ENCODE measurements around the gene LMTK2.

Gene LMTK2

DNA sequence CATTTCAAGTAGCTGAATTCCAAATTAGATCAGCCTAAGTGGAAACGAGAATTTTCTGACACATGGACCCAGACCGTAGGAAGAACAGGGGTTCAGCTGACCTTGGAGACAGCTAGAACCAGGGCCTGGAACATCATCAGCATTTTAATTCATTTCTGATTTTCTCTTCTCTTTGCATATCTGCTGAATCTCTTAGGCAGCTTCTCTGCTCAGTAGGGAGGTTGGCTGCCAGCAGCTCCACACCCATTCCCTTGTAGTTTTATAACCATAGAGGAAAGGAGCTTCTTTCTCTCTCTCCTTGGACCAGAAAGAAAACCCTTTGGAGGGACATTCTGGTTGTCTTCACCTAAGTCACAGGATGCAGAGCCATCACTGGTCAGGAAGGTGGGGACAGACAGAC is 36.0 kb downstream of the LMTK2 start:
- Histone ChIP-seq H3K9me3 (replicated peaks; ENCODE audit: low read length) (no peaks in the 10 kb centered on the region), H3K4me1 (ENCODE audit: control insufficient read depth, insufficient read depth, low read length) (no peaks in the 10 kb centered on the region), H3K27me3 (ENCODE audit: control insufficient read depth, insufficient read depth, low read length) (no peaks in the 10 kb centered on the region), H3K36me3 (ENCODE audit: insufficient read depth, low read length) (peaks cover 4% of the 10 kb centered on the region), H3K9ac (ENCODE audit: low read depth, low read length) (no peak overlapping the region), H3K4me2 (ENCODE audit: low read length) (no peak overlapping the region), H3K4me3 (ENCODE audit: low read length) (no peak overlapping the region)

DNA sequence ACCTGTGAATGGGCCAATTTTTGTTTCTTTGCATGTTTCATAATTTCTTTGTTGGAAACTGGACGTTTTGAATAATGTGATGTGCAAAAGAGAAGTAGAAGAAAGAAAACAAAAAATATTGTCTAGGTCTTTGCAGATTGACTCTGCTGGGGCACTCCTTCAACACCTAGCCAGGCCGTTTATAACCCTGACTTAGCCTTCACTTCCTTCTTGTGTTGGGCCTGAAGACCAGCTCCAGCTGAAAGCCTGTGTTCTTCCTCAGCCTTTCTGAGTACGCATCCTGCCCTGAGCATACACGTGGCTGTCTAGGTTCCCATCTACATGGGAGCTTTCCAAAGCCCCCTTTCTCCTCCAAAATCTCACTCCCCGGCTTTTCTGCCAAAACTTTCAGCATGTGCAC is 41.9 kb downstream of the LMTK2 start:
- Histone ChIP-seq H3K4me2 (ENCODE audit: low read length) (no peak overlapping the region), H3K36me3 (ENCODE audit: insufficient read depth, low read length) (no peaks in the 10 kb centered on the region), H3K4me1 (ENCODE audit: control insufficient read depth, insufficient read depth, low read length) (no peaks in the 10 kb centered on the region), H3K9me3 (replicated peaks; ENCODE audit: low read length) (no peaks in the 10 kb centered on the region), H3K9ac (ENCODE audit: low read depth, low read length) (no peak overlapping the region), H3K27me3 (ENCODE audit: control insufficient read depth, insufficient read depth, low read length) (no peaks in the 10 kb centered on the region), H3K4me3 (ENCODE audit: low read length) (no peak overlapping the region)

DNA sequence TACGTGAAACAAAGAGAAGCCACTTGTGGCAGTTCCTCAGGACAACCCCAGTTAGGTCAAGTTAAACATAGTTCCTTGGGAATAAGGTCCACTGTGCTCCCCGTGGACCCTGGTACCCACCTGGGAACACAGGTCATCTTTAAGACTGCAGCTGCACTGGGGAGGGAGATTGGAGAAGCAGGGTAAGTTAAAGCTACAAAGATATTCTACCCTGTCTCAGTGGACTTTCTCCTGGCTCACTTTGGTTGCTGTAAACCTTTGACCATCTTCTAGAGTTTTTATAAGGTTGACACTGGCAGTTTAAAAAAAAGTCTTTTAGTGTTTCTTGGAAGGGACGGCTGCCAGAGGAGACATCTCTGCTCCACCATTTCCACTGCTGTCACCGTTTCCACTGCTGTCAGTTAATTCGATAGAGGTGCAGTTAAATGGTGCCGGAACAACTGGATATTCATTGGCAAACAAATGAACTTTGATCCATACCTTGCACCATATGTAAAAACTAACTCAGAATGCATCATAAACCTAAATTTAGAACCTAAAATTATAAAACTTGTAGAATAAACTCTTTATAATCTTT is 42.5 kb downstream of the LMTK2 start:
- Histone ChIP-seq H3K9ac (ENCODE audit: low read depth, low read length) (no peak overlapping the region), H3K4me3 (ENCODE audit: low read length) (no peak overlapping the region)

DNA sequence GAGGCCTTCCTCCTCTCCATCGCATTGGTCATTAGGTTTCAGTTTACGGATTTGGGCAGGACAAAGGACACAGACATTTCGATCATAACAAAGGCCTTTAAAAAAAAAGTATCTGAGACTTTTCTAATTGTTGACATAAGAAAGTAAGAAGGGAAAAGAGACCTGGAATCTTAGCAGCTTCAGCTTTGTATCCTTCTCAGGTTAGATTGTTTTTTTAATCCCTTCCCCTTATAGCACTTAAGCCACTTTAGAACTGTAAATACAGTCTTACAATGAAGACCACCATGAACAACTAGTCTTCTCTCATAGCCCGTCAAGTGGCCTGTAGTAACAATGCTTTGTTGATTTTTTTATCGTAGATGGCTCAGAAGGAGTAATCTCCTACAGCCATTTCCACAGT is 45.2 kb downstream of the LMTK2 start:
- Histone ChIP-seq H3K9ac (ENCODE audit: low read depth, low read length) (no peak overlapping the region), H3K9me3 (replicated peaks; ENCODE audit: low read length) (no peaks in the 10 kb centered on the region), H3K27me3 (ENCODE audit: control insufficient read depth, insufficient read depth, low read length) (no peaks in the 10 kb centered on the region), H3K4me3 (ENCODE audit: low read length) (no peak overlapping the region), H3K4me2 (ENCODE audit: low read length) (no peak overlapping the region), H3K4me1 (ENCODE audit: control insufficient read depth, insufficient read depth, low read length) (no peaks in the 10 kb centered on the region), H3K36me3 (ENCODE audit: insufficient read depth, low read length) (no peaks in the 10 kb centered on the region)

More for the DNA sequence above, 42.5 kb downstream of the LMTK2 start:
- Histone ChIP-seq H3K9me3 (replicated peaks; ENCODE audit: low read length) (no peaks in the 10 kb centered on the region), H3K4me2 (ENCODE audit: low read length) (no peak overlapping the region), H3K27me3 (ENCODE audit: control insufficient read depth, insufficient read depth, low read length) (no peaks in the 10 kb centered on the region), H3K4me1 (ENCODE audit: control insufficient read depth, insufficient read depth, low read length) (no peaks in the 10 kb centered on the region), H3K36me3 (ENCODE audit: insufficient read depth, low read length) (no peaks in the 10 kb centered on the region)

DNA sequence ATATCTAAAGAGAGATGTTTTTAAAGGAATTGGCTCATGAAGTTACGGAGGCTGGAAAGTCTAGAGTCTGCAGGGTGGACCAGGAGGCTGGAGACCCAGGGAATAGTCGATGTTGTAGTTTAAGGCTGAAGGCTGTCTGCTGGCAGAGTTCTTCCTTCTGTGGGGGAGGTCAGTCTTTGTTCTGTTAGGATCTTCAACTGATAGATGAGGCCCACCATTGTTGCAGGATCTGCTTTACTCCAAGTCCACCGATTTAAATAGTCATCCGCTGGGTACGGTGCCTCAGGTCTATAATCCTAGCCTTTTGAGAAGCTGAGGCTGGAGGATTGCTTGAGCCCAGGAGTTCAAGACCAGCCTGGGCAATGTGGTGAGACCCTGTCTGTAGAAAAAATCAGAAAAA is 50.0 kb downstream of the LMTK2 start:
- Histone ChIP-seq H3K9me3 (replicated peaks; ENCODE audit: low read length) (no peaks in the 10 kb centered on the region), H3K4me1 (ENCODE audit: control insufficient read depth, insufficient read depth, low read length) (no peaks in the 10 kb centered on the region), H3K27me3 (ENCODE audit: control insufficient read depth, insufficient read depth, low read length) (no peaks in the 10 kb centered on the region), H3K9ac (ENCODE audit: low read depth, low read length) (no peak overlapping the region), H3K4me3 (ENCODE audit: low read length) (no peak overlapping the region), H3K36me3 (ENCODE audit: insufficient read depth, low read length) (no peaks in the 10 kb centered on the region), H3K4me2 (ENCODE audit: low read length) (no peak overlapping the region)

DNA sequence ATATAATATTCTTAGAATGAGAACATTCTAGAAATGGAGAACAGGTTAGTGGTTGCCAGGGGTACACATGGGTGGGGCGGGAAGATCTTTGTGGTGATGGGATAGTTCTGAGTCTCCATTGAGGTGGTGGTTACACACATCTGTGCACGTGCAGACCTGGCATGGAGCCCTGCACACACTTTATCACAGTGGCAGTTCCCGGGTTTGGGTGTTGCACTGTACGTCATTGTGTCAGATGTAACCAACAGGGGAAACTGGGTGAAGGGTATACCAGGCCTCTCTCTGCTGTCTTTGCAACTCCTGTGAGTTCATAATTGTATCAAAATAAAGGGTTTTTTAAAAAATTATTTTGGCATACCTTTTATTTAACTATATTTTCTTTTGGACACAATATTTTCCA is 51.1 kb downstream of the LMTK2 start:
- H3K4me1 ChIP-seq (ENCODE audit: control insufficient read depth, insufficient read depth, low read length), result no peaks in the 10 kb centered on the region
- no peaks in the 10 kb centered on the region for H3K9me3 ChIP-seq (replicated peaks; ENCODE audit: low read length)
- no peak overlapping the region for H3K4me3 ChIP-seq (ENCODE audit: low read length)
- H3K36me3 ChIP-seq (ENCODE audit: insufficient read depth, low read length), result no peaks in the 10 kb centered on the region
- H3K27me3 ChIP-seq (ENCODE audit: control insufficient read depth, insufficient read depth, low read length), result no peaks in the 10 kb centered on the region
- H3K4me2 ChIP-seq (ENCODE audit: low read length), result no peak overlapping the region
- H3K9ac ChIP-seq (ENCODE audit: low read depth, low read length), result no peak overlapping the region

DNA sequence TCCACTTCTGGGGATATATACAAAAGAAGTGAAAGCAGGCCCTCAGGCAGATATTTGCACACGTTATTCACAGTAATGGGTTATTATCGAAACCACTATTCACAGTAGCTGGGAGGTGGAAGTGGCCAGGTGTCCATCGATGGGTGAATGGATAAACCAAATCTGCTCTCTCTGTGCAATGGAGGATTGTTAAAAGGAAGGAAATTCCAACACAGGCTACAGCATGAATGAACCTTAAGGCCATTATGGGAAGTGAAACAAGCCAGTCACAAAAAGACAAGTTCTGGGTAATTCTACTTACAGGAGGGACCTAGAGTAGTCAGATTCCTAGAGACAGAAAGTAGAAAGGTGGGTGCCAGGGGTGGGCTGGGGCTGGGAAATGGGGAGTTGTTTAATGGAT is 56.1 kb downstream of the LMTK2 start:
- H3K9me3 ChIP-seq (replicated peaks; ENCODE audit: low read length), result no peaks in the 10 kb centered on the region
- H3K4me1 ChIP-seq (ENCODE audit: control insufficient read depth, insufficient read depth, low read length), result no peaks in the 10 kb centered on the region
- H3K27me3 ChIP-seq (ENCODE audit: control insufficient read depth, insufficient read depth, low read length), result no peaks in the 10 kb centered on the region
- H3K4me2 ChIP-seq (ENCODE audit: low read length), result no peak overlapping the region
- no peak overlapping the region for H3K4me3 ChIP-seq (ENCODE audit: low read length)
- H3K9ac ChIP-seq (ENCODE audit: low read depth, low read length), result no peak overlapping the region
- no peaks in the 10 kb centered on the region for H3K36me3 ChIP-seq (ENCODE audit: insufficient read depth, low read length)

DNA sequence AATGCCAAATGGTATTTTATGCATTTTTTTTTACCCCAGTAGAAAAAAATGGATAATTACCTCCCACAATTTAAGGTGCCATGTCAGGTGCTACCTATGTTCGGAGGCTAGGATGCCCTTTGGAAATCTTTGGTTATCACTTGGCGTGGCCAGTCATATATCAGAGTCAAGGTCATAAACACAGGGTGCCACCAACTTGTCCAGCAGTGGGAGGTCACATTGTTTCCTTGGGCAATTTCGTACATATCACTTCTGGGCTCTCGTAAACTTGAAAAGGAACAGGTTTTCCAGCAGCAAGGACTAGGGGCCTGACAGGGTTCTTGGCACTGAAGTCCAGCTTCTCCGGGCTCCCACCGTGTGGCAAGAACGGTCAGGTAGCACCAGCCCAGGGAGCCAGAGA is 56.6 kb downstream of the LMTK2 start:
- Histone ChIP-seq H3K36me3 (ENCODE audit: insufficient read depth, low read length) (no peaks in the 10 kb centered on the region), H3K9ac (ENCODE audit: low read depth, low read length) (no peak overlapping the region), H3K4me3 (ENCODE audit: low read length) (no peak overlapping the region), H3K9me3 (replicated peaks; ENCODE audit: low read length) (no peaks in the 10 kb centered on the region), H3K4me1 (ENCODE audit: control insufficient read depth, insufficient read depth, low read length) (no peaks in the 10 kb centered on the region), H3K4me2 (ENCODE audit: low read length) (no peak overlapping the region), H3K27me3 (ENCODE audit: control insufficient read depth, insufficient read depth, low read length) (no peaks in the 10 kb centered on the region)

DNA sequence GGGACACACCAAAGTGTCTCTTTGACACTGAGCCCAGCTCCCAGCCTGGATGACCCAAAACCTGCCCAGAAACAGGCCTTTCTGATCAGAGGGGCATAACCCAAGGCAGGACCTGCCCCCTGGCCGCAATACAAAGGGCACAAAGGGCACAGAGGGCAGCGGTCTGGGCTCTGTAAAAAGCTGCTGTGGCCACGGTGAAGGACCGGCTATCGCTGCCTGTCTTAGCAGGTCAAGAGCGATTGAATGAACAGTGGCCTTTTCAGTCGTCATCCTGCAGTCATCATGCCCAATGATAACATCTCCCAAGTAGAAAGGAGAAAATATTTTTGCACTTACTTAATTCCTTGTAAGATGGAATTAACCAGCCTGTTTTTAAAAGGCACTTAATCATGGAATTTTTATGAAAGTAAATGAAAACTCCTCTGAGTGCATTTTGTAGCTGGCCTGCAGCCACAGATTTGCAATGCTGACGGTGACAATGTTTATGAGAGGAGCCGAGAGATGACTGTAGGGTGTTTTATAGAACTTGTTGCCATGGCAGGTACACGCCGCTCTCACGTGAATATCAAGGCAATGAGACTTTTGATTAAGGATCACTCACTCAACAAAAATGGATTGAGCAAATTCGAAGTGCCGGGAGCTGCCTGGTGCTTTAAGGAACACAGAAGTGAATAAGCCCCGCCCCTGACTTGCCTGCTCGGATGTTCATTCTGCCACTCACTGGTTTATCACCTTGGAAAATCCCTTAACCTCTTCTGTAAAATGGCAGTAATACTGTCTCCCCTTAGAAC is 57.2 kb downstream of the LMTK2 start:
- no peak overlapping the region for H3K4me3 ChIP-seq (ENCODE audit: low read length)
- no peak overlapping the region for H3K4me2 ChIP-seq (ENCODE audit: low read length)
- H3K9me3 ChIP-seq (replicated peaks; ENCODE audit: low read length), result no peaks in the 10 kb centered on the region
- no peaks in the 10 kb centered on the region for H3K27me3 ChIP-seq (ENCODE audit: control insufficient read depth, insufficient read depth, low read length)
- H3K9ac ChIP-seq (ENCODE audit: low read depth, low read length), result no peak overlapping the region
- H3K36me3 ChIP-seq (ENCODE audit: insufficient read depth, low read length), result no peaks in the 10 kb centered on the region
- no peaks in the 10 kb centered on the region for H3K4me1 ChIP-seq (ENCODE audit: control insufficient read depth, insufficient read depth, low read length)

DNA sequence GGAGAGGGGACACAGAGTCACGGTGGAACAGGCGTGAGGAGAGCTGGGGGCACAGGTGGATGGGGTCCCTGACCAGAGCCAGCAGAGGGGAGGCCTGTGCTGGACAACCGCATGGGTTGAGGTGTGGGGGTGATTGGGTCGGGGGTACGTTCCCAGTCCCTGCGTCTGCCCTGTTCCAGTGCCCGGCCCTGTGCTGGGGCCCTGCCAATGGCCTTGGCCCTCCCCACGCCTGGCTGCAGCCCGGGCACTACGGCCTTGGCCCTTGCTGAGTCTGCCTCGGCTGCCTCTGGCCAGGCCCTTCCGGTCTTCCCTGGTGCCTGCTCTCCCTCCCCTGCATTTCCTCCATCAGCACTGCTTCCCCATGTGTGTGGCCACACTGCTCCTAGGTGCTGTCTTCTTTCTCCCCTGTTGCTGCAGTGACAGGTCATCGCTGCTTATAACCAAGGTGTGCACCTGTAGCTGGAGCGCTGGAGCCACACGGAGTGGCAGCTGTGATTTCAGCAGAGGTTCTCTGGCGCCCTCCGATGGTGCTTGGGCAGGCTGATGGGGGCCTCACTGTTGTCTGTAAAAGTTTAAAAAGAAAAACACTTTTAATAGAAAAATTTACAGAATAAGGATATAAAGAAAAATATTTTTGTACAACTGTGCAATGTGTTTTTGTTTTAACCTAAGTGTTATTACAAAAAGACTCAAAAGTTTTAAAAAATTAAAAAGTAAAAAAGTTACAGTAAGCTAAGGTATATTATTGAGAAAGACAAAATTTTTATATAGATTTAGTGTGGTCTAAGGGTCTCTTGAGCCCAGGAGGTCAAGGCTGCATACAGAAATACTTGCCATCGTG is 59.4 kb downstream of the LMTK2 start:
- H3K4me3 ChIP-seq (ENCODE audit: low read length), result no peak overlapping the region
- no peaks in the 10 kb centered on the region for H3K4me1 ChIP-seq (ENCODE audit: control insufficient read depth, insufficient read depth, low read length)
- H3K9me3 ChIP-seq (replicated peaks; ENCODE audit: low read length), result no peaks in the 10 kb centered on the region
- no peak overlapping the region for H3K4me2 ChIP-seq (ENCODE audit: low read length)
- no peaks in the 10 kb centered on the region for H3K36me3 ChIP-seq (ENCODE audit: insufficient read depth, low read length)
- no peak overlapping the region for H3K9ac ChIP-seq (ENCODE audit: low read depth, low read length)
- no peaks in the 10 kb centered on the region for H3K27me3 ChIP-seq (ENCODE audit: control insufficient read depth, insufficient read depth, low read length)

DNA sequence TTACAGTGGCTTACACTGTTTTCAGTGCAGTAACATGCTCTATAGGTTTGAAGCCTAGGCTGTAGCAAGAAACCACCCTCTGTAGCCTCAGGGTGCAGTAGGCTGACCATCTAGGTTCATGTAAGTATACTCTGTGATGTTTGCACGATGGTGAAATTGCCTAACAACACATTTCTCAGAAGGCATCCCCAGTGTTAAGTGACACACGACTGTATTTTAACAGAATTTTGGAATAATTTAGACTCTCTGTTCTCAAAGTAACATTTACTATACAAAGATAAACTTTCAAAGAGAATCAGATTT is 60.0 kb downstream of the LMTK2 start:
- no peak overlapping the region for H3K4me3 ChIP-seq (ENCODE audit: low read length)
- H3K4me2 ChIP-seq (ENCODE audit: low read length), result no peak overlapping the region
- H3K36me3 ChIP-seq (ENCODE audit: insufficient read depth, low read length), result no peaks in the 10 kb centered on the region
- H3K9ac ChIP-seq (ENCODE audit: low read depth, low read length), result no peak overlapping the region
- H3K27me3 ChIP-seq (ENCODE audit: control insufficient read depth, insufficient read depth, low read length), result no peaks in the 10 kb centered on the region
- H3K4me1 ChIP-seq (ENCODE audit: control insufficient read depth, insufficient read depth, low read length), result no peaks in the 10 kb centered on the region
- no peaks in the 10 kb centered on the region for H3K9me3 ChIP-seq (replicated peaks; ENCODE audit: low read length)

All from skeletal muscle satellite cell (primary cell).